NCI-H187 (cell line): ENCODE data around the gene TRMU.

Experiments
- DNase-seq, 2 experiments: peaks; one replicate each; lab custom pipeline; 2025; lab: John Stamatoyannopoulos, UW

The TRMU gene

DNA sequence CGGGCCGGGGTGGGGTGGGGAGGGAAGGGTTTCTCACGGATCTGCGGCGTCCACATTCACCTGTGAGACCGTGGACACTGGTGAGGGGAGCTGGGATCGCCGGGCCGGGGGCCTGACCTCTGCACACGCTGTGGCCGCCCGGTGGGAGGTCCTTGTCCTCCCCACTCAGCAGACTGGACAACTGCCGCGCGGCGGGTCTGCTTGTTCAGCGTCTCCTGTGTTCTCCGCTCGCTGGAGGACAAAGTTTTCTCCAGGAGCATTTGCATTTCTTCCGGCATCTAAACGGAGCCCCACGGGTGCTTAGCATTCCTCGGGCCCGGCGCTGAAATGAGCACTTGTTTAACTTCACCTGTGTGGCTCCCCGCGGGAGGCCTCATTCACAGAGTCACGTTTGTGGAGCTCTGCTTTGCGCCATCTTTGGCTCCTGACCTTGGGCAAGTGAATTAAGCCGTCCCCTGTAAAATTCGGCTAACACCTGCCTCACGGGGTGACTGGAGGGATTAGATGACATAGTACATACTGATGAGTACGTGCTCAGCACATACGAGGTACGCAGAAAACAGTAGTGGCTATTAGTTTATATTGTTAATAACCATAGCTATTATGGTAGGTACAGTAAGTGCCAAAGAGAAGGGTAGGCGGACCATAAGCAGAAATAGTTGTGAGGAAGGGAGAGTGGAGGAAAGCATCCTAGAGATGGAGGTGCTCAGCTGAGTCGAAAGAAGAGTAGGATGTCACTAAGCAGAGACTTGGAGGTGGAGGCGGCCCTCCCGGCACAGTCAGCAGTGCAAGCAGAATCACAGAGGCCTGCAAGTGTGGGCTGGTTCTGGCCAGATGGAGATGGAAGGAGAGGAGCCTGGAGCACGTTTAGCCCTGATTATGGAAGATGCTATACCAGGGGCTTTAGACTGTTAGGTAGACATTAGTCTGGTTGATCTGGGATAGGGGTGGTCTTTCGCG, 885 bp downstream of the TRMU start:
- no peak for DNase-seq

DNA sequence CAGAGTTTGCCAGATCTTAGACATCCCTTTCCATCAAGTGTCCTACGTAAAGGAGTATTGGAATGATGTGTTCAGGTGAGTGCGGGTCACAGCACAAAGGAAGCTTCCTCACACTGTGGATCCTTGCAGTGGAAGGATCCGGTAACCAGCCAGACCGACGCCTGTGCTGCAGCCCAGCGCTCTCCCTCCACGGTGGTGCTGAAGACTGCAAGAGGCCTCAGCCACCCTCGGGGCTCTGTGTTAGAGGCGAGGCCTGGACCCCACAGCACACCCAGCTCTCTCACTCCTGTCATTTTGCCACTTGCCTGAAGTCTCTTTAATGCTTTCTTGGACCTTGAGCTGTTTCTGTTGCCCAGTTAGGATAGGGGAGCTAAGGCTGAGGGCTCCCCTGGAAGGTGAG, 2.4 kb downstream of the TRMU start:
- no peak for DNase-seq

DNA sequence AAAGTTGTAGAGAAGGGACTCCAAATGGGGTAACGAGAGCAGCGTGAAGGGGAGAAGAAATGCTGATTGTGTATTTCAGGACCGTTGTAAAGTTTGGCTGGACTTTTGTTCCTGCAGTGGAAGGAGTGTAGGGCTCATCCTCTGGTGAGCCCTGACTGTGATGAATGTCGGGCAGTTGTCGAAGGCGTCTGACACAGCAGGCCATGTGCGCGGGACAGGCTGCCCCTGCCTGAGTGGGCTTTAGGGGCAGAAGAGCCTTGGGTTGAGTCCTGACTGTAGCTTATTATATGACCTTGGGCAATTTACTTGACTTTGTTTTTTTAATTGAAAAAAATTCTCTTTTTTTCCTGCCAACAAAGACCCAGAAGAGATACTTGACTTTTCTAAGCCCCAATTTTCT, 3.1 kb downstream of the TRMU start:
- DNase-seq, result no peak

DNA sequence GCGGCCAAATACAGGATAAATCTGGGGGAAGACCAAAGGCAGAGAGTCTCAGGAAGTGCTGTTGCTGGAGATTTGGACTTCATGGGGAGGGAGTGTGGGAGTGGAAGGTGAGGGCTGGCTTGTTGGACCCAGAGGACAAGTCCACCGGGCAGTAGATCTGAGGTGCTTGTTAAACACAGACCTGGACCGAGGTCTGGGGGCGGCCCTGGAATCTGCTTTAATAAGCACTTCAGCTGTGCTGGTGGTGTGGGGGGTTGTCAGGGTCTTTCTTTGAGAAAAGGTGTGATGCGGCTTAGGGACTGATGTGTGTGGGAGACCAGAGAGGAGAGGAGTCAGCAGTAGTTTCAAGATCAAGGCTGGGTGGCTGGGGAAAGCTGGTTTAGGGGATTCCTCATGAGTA, 4.4 kb downstream of the TRMU start:
- DNase-seq, result no peak

DNA sequence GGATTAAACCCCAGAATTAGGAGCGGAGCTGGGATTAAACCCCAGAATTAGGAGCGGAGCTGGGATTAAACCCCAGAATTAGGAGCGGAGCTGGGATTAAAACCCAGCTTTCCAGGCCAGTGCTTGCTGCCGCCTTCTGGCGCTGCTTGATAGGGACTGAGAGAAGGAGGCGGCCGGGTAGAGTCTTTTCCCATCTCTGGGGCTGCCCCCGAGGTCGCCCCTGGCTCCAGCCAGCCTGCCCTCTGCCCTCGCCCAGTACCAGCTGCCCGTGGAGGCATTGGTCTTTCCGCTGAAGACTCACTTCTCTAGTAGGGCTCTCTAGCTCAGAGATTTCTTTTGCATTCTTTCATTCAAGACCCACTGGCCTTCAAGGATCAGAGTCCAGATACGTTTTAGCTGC, 5.2 kb downstream of the TRMU start:
- no peak for DNase-seq

DNA sequence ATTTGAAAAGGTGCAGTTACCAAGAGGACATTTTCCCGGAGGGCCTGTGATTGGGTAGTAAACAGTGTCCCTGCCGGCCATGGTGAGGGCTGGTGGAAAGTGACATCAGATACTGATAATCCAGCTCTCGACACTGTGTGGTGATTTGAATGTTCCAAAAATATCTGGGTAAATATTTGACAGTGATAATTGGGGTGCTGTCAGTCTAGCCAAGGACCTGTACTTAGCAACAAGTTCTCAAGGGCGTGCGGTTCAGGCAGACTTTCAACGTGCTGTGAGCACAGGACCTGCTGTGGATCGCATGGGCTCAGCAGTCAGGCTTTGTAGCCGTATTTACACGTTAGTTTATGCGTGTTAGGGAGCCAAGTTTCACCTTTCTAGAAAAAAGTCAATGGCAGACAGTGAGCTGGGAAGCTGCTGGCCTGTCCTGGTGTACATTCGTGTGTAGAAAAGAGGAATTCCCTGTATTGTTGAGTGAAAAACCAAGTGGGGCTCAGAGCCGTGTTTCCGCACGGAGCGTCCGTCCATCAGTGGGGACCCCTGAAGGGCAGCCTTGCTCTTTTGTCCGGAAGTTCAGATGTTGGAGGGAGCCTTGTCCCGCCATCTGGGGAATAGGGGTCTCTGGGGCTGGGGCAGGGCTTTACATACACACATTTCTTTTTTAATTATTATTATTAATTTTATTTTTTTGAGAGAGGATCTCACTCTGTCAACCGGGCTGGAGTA, 11.3 kb downstream of the TRMU start:
- DNase-seq, result no peak

DNA sequence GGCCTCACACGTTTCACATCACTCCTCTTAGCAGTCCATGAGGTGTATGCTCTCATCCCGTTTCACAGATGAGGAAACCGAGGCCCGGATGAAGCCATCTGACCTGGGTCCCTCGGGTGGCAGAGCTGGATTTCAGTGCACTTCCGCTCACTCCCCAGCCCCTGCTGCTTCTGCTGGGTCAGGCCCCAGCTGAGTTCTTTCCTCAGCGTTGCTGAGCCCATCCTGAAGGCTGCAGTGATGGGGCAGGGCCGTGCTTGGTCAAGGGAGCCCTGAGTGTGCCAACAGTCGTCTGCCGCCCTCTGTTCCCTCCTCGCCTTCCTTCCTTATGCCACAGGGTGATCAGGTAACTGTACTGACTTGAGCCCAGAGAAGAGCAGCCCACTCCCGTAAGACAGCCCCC, 12.1 kb downstream of the TRMU start:
- no peak for DNase-seq

DNA sequence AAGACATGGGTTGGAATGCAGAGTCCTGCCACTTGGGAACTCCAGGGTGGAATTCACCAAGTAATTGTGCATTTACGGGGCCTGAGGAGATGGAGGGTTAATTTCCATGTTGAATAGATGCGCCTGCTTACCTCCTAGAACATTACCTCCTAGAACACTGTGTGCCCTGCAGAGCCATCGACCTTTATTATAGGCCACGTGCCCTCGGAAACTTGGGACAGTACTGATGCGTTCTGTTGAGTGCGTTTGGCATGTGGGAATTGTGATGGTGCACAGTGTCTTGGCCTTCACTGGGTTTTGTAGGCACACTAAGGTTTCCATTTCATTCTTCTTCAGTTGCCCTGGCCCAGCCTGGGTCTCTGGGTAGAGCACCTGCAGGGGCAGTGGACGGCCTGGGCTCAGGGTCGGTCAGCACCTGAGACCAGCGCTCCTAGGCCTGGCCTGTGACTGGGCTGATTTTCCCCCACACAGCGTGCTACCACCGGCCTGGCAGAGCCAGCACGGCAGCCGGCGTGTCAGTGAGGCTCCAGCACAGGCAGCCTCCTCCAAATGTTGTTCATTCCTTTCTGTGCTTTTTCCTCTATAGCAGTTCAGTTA, 12.7 kb downstream of the TRMU start:
- DNase-seq, result no peak

DNA sequence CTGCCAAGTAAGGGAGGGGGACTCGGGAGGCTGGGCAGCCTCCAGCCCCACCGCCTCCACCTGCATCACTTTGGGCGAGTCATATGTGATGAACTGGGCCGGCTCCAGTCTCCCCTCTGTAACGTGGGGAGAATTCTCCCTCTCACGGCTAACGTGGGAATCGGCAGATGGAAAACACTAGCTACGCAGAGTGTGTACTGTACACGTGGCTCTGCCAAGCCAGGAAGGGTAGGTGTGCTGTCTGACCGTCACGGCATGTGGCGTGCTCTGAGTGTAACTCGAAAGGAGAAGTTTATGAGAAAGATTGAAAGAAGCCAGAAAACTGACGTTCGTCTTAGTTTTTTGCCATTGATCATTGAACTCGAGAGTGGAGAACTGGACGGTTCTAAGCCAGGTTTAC, 13.7 kb downstream of the TRMU start:
- DNase-seq, result no peak

DNA sequence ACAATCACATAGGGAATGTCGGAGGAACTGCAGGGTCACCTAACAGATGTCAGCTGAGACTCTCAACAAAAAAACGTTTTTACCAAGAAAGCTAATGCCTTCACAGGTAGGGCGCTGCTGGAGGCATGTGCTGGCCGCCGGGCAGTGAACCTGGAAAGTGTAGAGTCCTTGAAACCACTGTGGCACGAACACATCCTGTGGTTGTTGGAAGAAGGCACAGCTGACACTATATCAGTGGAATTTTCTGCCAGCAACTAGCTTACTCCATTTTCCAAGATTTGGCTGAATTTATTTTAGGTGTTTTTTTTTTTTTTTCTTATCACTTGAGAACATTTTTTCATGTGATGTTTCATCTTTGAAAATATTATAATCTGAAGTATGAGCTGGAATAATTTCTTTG, 14.2 kb downstream of the TRMU start:
- DNase-seq, result no peak

DNA sequence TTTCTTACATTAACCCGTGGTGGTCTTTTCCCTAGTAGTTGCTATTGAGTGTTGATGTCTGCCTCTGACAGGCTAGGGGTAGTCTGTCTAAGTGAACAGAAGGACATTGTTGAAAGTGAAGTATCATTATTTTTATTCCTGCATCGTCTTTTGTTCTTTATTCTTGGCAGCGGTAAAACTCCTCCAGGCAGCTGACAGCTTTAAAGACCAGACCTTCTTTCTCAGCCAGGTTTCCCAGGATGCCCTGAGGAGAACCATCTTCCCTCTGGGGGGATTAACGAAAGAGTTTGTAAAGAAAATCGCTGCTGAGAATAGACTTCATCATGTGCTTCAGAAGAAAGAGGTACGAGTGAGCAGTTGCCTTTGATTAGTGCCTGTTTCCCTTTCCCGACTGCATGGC, 14.6 kb downstream of the TRMU start:
- no peak for DNase-seq

DNA sequence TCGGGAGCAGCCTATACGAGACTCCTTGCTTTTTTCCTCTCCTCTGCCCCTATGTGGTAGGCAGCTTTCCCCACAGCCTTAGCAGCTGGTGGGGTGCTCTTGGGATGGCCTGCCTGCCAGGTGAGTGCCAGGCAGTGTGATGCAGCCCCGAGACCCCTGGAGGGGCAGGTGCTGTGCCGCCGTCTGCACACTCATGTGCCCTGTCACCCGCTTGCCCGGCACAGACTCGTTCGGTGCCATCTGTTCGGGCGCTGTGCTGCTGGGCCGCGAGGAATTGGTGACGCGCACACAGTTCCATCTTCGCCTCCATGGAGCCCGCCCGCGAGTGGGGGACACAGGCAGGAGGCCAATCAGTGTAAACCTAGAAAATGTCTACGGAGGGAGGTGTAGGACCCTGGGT, 15.1 kb downstream of the TRMU start:
- no peak for DNase-seq

DNA sequence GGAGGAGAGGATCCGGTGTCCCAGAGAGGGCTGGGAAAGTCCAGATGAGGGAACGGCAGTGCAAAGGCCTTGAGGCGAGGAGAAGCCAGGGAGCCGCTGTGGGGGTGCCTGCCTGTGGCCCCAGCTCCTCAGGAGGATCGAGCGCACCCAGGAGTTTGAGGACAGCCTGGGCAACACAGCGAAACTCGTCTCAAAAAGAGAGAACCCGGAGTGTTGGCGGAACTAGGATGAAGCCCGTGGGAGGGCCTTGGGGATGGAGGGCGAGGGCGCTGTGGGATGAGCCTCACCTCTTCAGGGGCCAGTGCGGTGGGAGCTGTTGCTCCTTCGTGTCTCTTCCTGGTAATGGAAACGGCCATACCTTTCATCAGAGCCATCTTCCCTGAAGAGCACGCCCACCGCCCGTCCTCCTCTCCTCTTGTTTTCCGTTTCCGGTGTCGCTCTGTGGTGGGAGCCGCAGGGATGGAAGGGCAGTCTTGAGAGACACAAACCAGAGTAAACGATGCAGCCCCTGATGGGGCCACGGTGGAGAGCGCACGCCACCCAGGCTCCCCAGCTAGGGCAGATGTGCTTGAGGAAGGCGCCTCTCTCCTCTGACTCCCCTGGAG, 15.7 kb downstream of the TRMU start:
- no peak for DNase-seq

DNA sequence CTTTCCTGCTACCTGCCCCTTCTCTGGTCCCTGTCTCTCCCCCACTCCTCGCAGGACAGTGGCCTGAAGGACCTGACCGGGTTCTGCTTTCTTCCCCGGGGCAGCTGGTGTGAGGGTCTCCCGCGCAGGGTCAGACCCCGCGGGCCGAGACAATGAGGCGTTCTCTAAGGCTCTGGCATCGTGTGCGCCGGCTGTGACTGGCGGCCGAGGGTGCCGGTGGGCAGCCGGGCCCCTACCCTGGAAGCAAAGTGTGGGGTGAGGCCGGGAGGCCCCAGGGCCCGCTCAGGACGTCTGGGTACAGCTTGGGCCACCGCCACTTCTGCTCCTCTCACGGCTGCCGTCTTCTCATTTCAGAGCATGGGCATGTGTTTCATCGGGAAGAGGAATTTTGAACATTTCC, 16.3 kb downstream of the TRMU start:
- no peak for DNase-seq

DNA sequence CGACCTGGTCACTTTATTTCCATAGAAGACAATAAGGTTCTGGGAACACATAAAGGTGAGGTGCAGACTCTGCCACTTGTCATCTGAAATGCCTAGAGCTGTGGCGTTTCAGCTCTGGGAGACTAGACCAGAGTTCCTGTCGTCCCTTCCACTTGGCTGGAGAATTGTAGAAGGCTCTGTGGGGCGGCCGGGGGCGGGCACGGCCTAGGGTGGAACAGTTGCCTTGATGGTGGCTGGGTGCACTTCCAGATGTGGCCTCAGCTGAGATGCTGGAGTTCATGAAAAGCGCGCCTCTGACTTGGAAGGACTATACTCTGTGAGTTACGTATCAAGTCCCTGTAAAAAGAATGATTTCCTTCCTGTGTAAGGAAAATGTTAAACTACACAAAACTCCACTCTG, 16.8 kb downstream of the TRMU start:
- no peak for DNase-seq

DNA sequence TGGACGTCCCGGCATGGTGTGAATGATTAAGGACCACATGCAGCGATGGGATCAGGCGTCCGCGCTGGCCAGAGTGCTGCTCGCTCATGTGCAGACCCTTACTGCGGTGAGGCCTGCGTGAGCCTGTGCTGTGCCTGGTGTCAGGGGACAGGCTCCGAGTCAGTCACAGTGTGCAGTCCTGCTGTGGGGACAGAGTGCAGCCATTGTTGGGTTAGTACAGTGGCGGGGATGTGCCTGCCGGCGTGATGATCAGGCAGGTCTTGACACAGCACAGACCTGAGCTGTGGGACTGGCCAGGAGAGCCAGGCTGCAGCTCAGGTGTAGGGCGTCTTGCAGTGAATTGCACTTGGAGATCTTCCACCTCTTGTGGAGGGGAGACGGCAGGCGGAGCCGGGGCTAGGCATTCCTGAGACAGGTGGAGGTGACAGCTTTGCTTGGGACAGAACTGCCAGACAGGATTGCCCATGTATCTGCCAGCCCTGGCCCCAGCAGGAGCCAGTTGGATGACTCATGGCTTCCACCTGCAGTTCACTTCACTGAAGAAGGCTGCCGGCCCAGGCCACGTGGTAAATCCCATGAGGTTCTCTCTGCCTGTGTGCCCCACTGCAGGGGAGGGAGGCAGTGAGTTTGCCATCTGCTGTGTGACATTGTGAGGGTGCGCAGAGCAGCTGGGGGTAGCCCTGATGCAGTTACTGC, 17.3 kb downstream of the TRMU start:
- no peak for DNase-seq

DNA sequence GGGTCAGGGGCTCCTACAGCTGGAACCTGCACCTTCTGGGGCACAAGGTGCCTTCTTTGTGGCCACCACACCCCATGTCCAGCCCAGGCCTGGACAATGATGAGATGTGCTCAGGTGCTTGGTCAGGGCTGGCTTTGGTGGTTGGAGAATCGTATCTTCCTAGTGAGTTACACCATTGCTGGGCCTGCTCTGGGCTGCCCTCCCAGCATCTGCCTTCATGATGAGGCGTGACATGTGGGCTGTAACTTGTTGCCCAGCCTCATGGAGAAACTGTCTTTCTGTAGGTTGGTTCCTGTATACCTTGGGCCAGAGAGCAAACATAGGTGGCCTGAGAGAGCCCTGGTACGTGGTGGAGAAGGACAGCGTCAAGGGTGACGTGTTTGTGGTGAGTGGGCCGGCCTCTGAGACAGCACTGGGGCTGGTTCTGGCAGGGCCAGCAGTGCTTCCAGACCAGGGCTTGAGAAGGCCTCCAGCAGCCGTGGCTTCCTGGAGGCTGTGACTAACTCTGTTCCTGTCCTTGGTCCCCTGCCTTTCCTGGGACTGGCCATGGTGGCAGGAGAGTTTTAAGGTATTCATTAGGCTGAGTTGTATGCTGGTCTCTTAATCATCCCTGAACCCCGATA, 18.1 kb downstream of the TRMU start:
- DNase-seq, result no peak

DNA sequence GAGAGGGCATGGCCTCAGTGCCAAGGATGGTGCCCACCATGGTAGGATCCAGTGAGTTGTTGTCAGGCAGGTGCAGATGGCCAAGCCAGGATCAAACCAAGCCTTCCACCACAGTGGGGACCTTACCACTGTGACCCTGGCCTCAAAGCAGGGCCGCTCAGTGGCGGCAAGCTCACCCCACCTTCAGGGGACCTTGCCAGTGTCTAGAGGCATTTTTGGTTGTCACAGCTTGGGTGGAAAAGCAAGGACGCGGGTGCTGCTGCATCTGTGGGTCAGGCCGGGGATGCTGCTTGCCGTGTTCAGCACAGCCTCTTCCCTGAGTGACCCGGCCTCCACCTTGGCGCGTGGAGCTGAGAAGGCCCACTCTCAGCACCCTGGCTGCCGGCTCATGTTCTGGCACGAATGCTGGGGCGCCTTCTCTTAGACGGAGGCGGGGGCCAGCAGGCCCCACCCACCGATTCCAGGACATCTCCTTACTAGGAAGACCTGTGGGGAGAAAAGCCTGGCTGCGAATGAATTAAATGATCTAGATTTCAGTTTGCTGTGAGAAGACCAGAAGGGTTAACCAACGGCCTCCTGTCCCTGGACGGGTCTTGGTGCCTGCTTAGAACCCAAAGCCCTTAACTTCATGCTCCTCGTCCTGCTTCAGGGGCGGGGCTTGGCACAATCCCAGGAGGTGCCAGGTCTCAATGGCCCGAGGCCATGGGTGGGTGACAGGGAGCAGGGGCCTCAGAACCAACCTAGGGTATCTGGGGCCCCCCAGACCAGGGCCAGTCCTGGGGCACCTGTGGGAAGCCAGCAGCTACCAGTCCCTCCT, 18.9 kb downstream of the TRMU start:
- no peak for DNase-seq

DNA sequence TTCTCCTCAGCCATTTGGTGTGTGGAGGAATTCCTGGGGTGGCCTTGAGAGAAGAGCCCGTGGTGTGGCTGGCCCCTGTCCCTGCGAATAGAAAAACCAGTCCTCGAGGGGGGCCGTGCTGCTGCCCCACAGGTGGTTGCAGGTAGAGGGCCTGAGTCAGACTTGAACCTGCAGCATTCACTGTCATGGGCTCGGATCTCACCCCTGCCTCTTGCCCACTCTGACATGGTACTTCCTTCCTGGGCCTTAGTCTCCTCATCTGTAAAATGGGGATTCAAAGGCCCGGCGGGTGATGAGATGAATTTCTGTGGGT, 19.4 kb downstream of the TRMU start:
- DNase-seq, result no peak

DNA sequence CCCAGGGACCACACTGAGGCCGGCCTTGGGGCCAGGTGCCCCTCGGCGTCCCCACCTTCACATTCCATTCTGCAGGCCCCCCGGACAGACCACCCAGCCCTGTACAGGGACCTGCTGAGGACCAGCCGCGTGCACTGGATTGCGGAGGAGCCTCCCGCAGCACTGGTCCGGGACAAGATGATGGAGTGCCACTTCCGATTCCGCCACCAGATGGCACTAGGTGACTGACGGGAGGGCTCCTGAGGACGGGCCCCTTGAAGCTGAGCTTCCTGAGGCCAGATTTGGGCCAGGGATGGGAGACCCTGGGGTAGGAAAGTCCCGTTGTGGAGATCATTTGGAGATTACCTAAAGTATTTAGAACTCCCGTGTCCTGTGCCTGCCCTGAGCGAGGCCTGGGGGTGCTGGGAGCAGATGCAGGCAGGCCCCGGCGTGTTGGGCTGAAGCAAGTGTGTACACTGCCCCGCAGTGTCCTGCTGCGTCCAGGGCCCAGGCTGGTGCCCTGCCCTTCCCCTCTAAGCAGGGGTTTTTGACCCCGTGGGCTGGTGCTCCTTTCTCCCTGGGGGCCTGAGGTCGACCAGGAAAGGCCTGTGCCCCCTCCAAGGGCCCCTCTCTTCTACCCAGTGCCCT, 20.0 kb downstream of the TRMU start:
- no peak for DNase-seq
